Small intestine (tissue), 7 donors: Measurements from ENCODE around the gene PAN3. TPM values are rescaled to one million over a fixed set of nuclear protein-coding genes. Genes with fewer than 3 reads are reported as not detected.
A peak's percentile ranks its signal among the peaks of the same experiment; 100 is the strongest.

Experiments used
- DNase-seq, 2 donors: peaks; one replicate each; pipeline versions ENCODE4 v3.0.0 to v3.0.0-alpha.2; 2013
- FAIRE-seq: peaks from 2 replicates; lab custom pipeline; 2012; peaks lifted over from hg19 to GRCh38; lab: Jason Lieb, UNC
- H3K27ac ChIP-seq, 3 donors: one replicate each; pipeline ENCODE4 v1.5.1; 2013; ENCODE audit warnings: low read length in 2 of 3, mild to moderate bottlenecking in 2 of 3, control low read depth in 1 of 3, inconsistent platforms in 1 of 3, low read depth in 1 of 3, moderate library complexity in 1 of 3
- H3K27me3 ChIP-seq, 3 donors: one replicate each; pipeline ENCODE4 v1.6.1; 2013; ENCODE audit warnings: low read length in 3 of 3, inconsistent platforms in 1 of 3; ENCODE audit not compliant: control insufficient read depth in 3 of 3, insufficient read depth in 3 of 3
- H3K36me3 ChIP-seq, 3 donors: one replicate each; pipeline ENCODE4 v1.6.1; 2013; ENCODE audit warnings: low read length in 3 of 3, inconsistent platforms in 1 of 3, low read depth in 1 of 3, mild to moderate bottlenecking in 1 of 3, moderate library complexity in 1 of 3; ENCODE audit not compliant: control insufficient read depth in 3 of 3, insufficient read depth in 2 of 3
- H3K4me1 ChIP-seq, 3 donors: one replicate each; pipeline ENCODE4 v1.6.1; 2013; ENCODE audit warnings: low read length in 2 of 3, inconsistent platforms in 1 of 3, low read depth in 1 of 3, mild to moderate bottlenecking in 1 of 3, moderate library complexity in 1 of 3; ENCODE audit not compliant: control insufficient read depth in 3 of 3, insufficient read depth in 2 of 3
- H3K4me3 ChIP-seq, 3 donors: one replicate each; pipeline ENCODE4 v1.5.1; 2013; ENCODE audit warnings: low read length in 3 of 3, control low read depth in 1 of 3, inconsistent platforms in 1 of 3, low read depth in 1 of 3, mild to moderate bottlenecking in 1 of 3, moderate library complexity in 1 of 3
- H3K9me3 ChIP-seq, 2 donors: one replicate each; pipeline ENCODE4 v1.6.1; 2013; ENCODE audit warnings: low read depth in 1 of 2, low read length in 1 of 2; ENCODE audit not compliant: control insufficient read depth in 2 of 2, insufficient read depth in 1 of 2
- WGBS, 3 donors: extraction: QIAGEN DNeasy Blood & Tissue Kit; methylation state at CpG; one replicate each; pipeline ENCODE4 v1.1.7; 2013; 5-methylcytosine and 5-hydroxymethylcytosine counted together
- polyA plus RNA-seq, 4 donors: library from polyadenylated mRNA; stranded (reverse) in 3 of 4; unstranded in 1 of 4; fragments of 200-250 nt in 3 of 4; fragments of 120-200 nt in 1 of 4; gene quantifications; one replicate each; pipeline versions ENCODE4 v1.2.1 to v1.2.3, GENCODE V29; 2013
- donor health status: healthy with polysubstance abuse.
- donor health status: control.
- donor health status: control.
- donor health status: Bipolar disorder and iron deficiency.
- donor health status: healthy.

Gene PAN3
- polyA plus RNA-seq, 4 donors: 7.8 to 37.4 (median 10.6) TPM

DNA sequence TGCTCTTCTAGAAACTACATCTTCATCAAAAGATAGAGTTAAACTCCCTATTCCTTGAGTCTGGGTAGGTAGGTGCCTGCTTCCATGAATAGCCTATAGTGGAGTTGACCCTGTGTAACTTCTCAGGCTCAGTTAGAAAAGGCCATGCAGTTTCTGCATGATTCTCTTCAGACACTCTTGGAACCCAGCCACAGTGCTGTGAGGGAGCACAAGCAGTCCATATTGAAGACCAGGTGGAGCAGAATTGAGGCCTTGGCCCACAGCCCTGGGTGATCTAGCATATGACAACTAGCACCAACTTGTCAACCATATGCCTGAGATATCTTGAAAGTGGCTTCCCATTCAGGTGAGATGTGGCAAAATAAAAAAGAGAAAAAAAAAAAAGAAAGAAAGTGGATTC is 10.3 kb upstream of the PAN3 start:
- Histone ChIP-seq H3K4me1 (peaks cover 0 to 3% (median 0%) of the 10 kb centered on the region in 3 donors), H3K27me3 (no peaks in the 10 kb centered on the region), H3K9me3 (no peaks in the 10 kb centered on the region), H3K36me3 (no peaks in the 10 kb centered on the region), H3K27ac (no peak overlapping the region), H3K4me3 (no peak overlapping the region)
- FAIRE-seq (no peak), DNase-seq (no peak)

DNA sequence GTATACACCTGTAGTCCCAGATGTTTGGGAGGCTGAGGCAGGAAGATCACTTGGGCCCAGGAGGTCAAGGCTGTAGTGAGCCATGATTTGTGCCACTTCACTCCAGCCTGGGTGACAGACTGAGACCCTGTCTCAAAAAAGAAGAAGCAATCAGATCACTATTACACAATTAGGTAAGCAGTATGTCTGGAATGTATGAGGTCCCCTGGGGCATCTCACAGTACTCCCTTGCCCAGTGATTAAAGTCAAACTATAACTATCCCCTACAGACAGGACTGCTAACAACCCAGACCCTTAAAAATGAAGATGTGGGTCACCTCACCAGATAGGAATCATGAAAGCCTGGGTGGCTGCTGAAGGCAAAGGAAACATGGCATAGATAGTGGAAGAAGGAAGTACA is 9.4 kb upstream of the PAN3 start:
- Histone ChIP-seq H3K27me3 (no peaks in the 10 kb centered on the region), H3K4me1 (peaks cover 0 to 3% (median 0%) of the 10 kb centered on the region in 3 donors), H3K4me3 (no peak overlapping the region), H3K27ac (no peak overlapping the region), H3K36me3 (no peaks in the 10 kb centered on the region), H3K9me3 (no peaks in the 10 kb centered on the region)
- no peak for FAIRE-seq
- no peak for DNase-seq

- no peaks in the 10 kb centered on the region for H3K27me3 ChIP-seq
- no peaks in the 10 kb centered on the region for H3K36me3 ChIP-seq
- WGBS, 3 donors: 58 to 60% (median 59%) methylated on average over 5 of the region's 5 CpGs
- DNase-seq (no peak), FAIRE-seq (no peak)
- no peak overlapping the region for H3K27ac ChIP-seq
- H3K9me3 ChIP-seq: no peaks in the 10 kb centered on the region
- H3K4me1 ChIP-seq: peaks cover 0 to 3% (median 0%) of the 10 kb centered on the region in 3 donors
- no peak overlapping the region for H3K4me3 ChIP-seq
Observed at GRCh38 chr13:28129911-28130693, 8.2 kb upstream of the PAN3 start.

- Histone ChIP-seq H3K4me3 (no peak overlapping the region), H3K27ac (no peak overlapping the region), H3K36me3 (no peaks in the 10 kb centered on the region), H3K9me3 (no peaks in the 10 kb centered on the region), H3K4me1 (peaks cover 0 to 3% (median 0%) of the 10 kb centered on the region in 3 donors), H3K27me3 (no peaks in the 10 kb centered on the region)
- DNase-seq: no peak
- WGBS, 3 donors: 80 to 91% (median 87%) methylated on average over 11 of the region's 11 CpGs
- FAIRE-seq: no peak
Observed at GRCh38 chr13:28131646-28132045, 6.7 kb upstream of the PAN3 start.

GRCh38 chr13:28136916-28137315 is 1.4 kb upstream of the PAN3 start:
- peak overlapping the region in 2 of 3 donors; percentile 65 to 98 for H3K4me3 ChIP-seq
- no peaks in the 10 kb centered on the region for H3K4me1 ChIP-seq
- FAIRE-seq (no peak), DNase-seq (peak; percentile 48 to 54)
- no peak overlapping the region for H3K27ac ChIP-seq
- H3K27me3 ChIP-seq: no peaks in the 10 kb centered on the region
- 8 to 35% (median 17%) methylated on average over 7 of the region's 7 CpGs for WGBS, 3 donors
- no peaks in the 10 kb centered on the region for H3K9me3 ChIP-seq
- H3K36me3 ChIP-seq: no peaks in the 10 kb centered on the region

DNA sequence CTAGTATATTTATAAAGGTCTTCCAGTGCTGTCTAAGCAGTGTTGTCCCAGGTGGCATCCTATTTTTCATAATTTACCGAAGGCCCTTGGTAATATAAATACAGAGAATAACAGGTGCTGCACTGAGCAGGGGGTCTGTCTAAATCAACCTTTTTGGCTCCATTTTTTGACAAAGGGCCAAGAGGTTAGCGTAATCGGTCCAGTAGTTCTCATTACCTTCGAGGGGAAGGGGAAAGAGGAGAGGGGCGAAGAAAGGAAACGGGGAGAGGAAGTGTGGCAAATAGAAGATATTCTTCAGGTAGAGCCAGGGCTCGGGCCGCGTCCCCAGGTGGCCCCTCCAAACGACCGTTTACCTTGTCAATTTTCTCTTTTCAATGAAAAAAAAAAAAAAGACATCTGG is 749 bp upstream of the PAN3 start:
- 0 to 1% (median 0%) methylated on average over 11 of the region's 11 CpGs for WGBS, 3 donors
- H3K4me3 ChIP-seq: peak overlapping the region; percentile 65 to 98 (median 98)
- no peaks in the 10 kb centered on the region for H3K9me3 ChIP-seq
- H3K4me1 ChIP-seq: peaks cover 0 to 3% (median 0%) of the 10 kb centered on the region in 3 donors
- peak overlapping the region; percentile 98 to 100 (median 99) for H3K27ac ChIP-seq
- no peaks in the 10 kb centered on the region for H3K27me3 ChIP-seq
- no peaks in the 10 kb centered on the region for H3K36me3 ChIP-seq
- no peak for FAIRE-seq
- DNase-seq: no peak

GRCh38 chr13:28138756-28139470 is 568 bp downstream of the PAN3 start:
- no peak for FAIRE-seq

DNA sequence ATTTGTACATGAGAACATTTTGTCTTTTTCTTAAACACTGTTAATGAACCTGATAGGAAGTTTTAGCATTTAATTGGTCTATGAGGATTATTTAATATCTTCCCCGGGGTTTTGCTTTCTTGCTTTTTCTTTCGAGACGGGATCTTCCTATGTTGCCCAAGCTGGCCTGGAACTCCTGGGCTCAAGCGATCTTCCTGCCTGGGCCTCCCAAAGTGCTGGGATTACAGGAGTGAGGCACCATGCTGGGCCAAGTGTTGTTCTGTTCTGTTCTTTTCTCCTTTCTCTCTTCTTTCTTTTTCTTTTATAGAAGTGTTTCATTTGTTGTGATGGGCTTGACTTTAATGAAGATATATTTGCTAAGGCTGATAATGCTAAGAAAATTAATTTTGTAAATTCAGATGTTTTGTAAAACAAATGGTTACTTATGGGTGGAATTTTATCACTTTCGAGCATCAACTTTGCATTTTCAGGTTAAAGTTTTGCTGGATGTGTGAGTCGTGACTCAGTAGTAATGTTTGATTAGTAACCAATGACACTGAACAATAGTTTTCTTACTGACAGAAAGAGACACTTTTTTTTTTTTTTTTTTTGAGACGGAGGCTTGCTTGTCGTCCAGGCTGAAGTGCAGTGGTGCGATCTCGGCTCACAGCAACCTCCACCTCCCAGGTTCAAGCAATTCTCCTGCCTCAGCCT is 2.2 kb downstream of the PAN3 start:
- H3K27ac ChIP-seq: peak overlapping the region in 1 of 3 donors; percentile 99
- H3K27me3 ChIP-seq: no peaks in the 10 kb centered on the region
- FAIRE-seq (no peak), DNase-seq (no peak)
- WGBS, 3 donors: 53 to 65% (median 59%) methylated on average over 8 to 10 of the region's 10 CpGs
- H3K4me1 ChIP-seq: peaks cover 0 to 3% (median 0%) of the 10 kb centered on the region in 3 donors
- no peaks in the 10 kb centered on the region for H3K36me3 ChIP-seq
- H3K4me3 ChIP-seq: peak overlapping the region in 2 of 3 donors; percentile 65 to 98
- H3K9me3 ChIP-seq: no peaks in the 10 kb centered on the region

More at GRCh38 chr13:28138756-28139470, 568 bp downstream of the PAN3 start:
- H3K9me3 ChIP-seq: no peaks in the 10 kb centered on the region
- peak; percentile 79 to 92 for DNase-seq
- H3K27me3 ChIP-seq: no peaks in the 10 kb centered on the region
- H3K27ac ChIP-seq: peak overlapping the region; percentile 98 to 100 (median 99)
- H3K36me3 ChIP-seq: no peaks in the 10 kb centered on the region
- H3K4me1 ChIP-seq: peaks cover 0 to 3% (median 0%) of the 10 kb centered on the region in 3 donors
- WGBS, 3 donors: 0 to 1% (median 0%) methylated on average over 38 to 60 of the region's 60 CpGs
- peak overlapping the region; percentile 65 to 98 (median 98) for H3K4me3 ChIP-seq
